ENCODE data around the gene TMEM238L.

DNA sequence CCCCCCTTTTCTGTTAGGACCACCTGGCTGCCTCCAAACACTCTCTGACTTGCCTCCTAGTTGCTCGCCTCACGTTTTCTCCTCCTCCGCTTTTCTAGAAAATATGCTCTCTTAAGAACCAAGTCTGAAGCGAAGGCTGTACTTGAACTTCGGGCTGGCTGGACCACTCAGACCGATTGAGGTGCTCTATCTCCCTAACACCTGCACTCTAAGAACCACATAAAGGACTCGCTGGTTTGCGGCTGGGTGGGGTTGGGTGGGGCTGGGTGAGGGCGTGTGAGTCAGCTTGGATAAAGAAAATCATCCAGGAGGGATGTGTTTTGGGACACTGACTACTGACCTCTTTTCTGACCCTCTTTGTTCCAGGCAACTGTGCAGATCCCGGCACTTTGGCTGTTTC lies 51.2 kb downstream of the TMEM238L start:
- TF ChIP-seq POLR2A (IDR thresholded peaks at IDR 0.05; ENCODE audit: low read depth, low read length) (no peak), POLR2AphosphoS5 (IDR thresholded peaks at IDR 0.05; ENCODE audit: low read depth, low read length) (no peak), TAF1 (IDR thresholded peaks at IDR 0.05; ENCODE audit: low read depth, low read length) (no peak), SPI1 (IDR thresholded peaks at IDR 0.05; ENCODE audit: low read depth, low read length) (no peak), POU2F2 (IDR thresholded peaks at IDR 0.05; ENCODE audit: low read depth, low read length) (no peak), PAX5 (IDR thresholded peaks at IDR 0.05; ENCODE audit: insufficient read depth, low read length, severe bottlenecking) (no peak)

All from GM12891 (cell line).